ENCODE results near the gene SMC1B. TPM values are rescaled to one million over a fixed set of nuclear protein-coding genes. Genes with fewer than 3 reads are reported as not detected.

Gene SMC1B
- total and polyA plus RNA-seq, 9 of the 15 experiments (the other 6 are each of a cell fraction or from before 2014, with no cell fraction given) = 0.03 TPM; not detected in 8

DNA sequence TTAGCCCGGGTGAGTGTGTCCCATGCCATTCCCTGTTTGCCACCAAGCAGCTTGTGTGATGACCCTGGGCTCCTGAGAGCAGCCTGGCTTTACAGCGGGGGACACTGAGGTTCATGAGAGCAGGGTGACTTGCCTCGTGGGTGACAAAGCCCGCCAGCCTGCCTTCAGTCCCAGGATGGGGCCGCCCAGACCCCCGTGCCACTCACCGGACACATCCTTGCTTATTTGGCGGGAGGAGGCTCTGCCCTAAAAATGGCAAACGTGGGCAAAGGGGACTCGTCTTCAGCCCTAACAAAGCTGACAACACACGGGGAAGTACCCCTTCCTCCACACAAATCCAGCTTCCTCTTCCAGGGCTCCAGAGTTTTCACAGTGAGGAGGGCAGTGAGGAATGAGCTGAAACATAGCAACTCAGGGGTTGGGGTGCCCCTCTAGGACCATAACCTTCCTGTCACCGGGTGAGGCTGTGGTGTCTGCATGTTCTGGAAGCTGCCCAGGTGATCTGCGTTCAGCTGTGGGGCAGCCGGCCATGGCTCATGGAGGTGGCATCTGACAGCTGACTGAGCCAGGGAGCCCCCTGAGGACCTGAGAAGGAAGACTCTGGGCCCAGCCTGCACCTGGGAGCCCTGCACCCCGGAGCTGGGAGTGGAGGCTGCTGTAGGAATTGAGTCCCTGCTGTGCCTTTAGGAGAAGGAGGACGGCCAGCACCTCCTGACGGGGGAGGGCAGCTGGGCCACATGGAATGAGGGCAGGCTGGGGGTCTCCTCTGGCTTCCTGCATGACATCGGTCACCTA lies 16.8 kb upstream of the SMC1B start (continued):
- TF ChIP-seq, protein P1, sequence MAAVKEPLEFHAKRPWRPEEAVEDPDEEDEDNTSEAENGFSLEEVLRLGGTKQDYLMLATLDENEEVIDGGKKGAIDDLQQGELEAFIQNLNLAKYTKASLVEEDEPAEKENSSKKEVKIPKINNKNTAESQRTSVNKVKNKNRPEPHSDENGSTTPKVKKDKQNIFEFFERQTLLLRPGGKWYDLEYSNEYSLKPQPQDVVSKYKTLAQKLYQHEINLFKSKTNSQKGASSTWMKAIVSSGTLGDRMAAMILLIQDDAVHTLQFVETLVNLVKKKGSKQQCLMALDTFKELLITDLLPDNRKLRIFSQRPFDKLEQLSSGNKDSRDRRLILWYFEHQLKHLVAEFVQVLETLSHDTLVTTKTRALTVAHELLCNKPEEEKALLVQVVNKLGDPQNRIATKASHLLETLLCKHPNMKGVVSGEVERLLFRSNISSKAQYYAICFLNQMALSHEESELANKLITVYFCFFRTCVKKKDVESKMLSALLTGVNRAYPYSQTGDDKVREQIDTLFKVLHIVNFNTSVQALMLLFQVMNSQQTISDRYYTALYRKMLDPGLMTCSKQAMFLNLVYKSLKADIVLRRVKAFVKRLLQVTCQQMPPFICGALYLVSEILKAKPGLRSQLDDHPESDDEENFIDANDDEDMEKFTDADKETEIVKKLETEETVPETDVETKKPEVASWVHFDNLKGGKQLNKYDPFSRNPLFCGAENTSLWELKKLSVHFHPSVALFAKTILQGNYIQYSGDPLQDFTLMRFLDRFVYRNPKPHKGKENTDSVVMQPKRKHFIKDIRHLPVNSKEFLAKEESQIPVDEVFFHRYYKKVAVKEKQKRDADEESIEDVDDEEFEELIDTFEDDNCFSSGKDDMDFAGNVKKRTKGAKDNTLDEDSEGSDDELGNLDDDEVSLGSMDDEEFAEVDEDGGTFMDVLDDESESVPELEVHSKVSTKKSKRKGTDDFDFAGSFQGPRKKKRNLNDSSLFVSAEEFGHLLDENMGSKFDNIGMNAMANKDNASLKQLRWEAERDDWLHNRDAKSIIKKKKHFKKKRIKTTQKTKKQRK (IDR thresholded peaks at IDR 0.05; ENCODE audit: borderline replicate concordance, low read depth, low read length) = no peak
- TF ChIP-seq DLX4 (CRISPR knock-in tag; IDR thresholded peaks at IDR 0.05) (no peak), PHF20 (IDR thresholded peaks at IDR 0.05; ENCODE audit: partially characterized antibody) (no peak), XRCC5 (IDR thresholded peaks at IDR 0.05; ENCODE audit: low read depth, low read length) (no peak), ZNF134 (CRISPR knock-in tag; conservative IDR thresholded peaks at IDR 0.05) (no peak)

DNA sequence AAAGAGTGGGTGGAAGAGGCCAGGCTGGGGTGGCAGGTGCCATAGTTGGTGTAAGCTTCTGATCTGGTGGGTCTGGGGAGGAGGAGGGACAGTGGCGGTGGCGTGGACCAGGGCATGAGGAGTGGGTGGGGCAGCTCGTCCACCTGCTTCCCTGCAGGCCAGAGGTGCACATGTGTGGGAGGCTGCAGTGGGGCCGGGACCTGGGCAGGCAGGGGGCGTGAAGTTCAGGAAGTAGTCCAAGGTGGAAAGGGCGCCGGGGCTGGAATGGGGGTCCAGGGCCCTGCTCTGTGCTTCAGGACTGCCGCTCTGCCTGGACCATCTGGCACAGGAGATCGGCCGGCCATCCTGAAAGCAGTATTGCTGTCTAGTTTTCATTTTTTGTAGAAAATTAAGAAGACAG lies 16.0 kb upstream of the SMC1B start:
- Histone ChIP-seq H2AFZ (ENCODE audit: low read depth, low read length) (no peak overlapping the region), H3K27me3 (ENCODE audit: control insufficient read depth in 2 of 2, insufficient read depth in 2 of 2, low read length in 2 of 2) (peaks cover 10 to 50% of the 10 kb centered on the region in 2 experiments; a peak in 4 of 5 replicates), H3K36me3 (ENCODE audit: control insufficient read depth, insufficient read depth, low read length) (no peaks in the 10 kb centered on the region), H3K4me1 (replicated peaks in 1 of 2; ENCODE audit: control insufficient read depth in 2 of 2, insufficient read depth in 2 of 2, low read length in 2 of 2) (no peaks in the 10 kb centered on the region), H3K9me3 (replicated peaks; ENCODE audit: control insufficient read depth, insufficient read depth, low read depth, low read length) (no peaks in the 10 kb centered on the region), H3K79me2 (ENCODE audit: control insufficient read depth, insufficient read depth, low read length) (no peaks in the 10 kb centered on the region), H3K9me1 (ENCODE audit: control insufficient read depth, insufficient read depth, low read length) (no peaks in the 10 kb centered on the region), H3K4me2 (ENCODE audit: insufficient read depth, low read length) (no peak overlapping the region), H3K4me3 (no peak overlapping the region), H3K27ac (ENCODE audit: extremely low read depth, low read depth, low read length) (no peak overlapping the region), H4K20me1 (replicated peaks; ENCODE audit: control insufficient read depth, insufficient read depth, low read length) (0 out of 2 replicates have a peak, but pooled peaks cover 4% of the 10 kb centered on the region), H3K9ac (ENCODE audit: insufficient read depth in 1 of 2, low read depth in 2 of 2, low read length in 2 of 2) (no peak overlapping the region)
- intact Hi-C loops (cut with micrococcal nuclease) = no loop called here
- no peak for ATAC-seq
- no peak for DNase-seq (ENCODE audit: extremely low read depth in 1 of 4, low spot score in 3 of 4)
- in situ Hi-C loops (cut with MboI) = no loop called here
- ChIA-PET POLR2A (no interaction called here), CTCF (ENCODE audit: low intra/inter-chr PET ratio) (no interaction called here)
- no peak for TF ChIP-seq IRF1 (CRISPR knock-in tag; IDR thresholded peaks at IDR 0.05; ENCODE audit: borderline replicate concordance)
- BruUV-seq (replicated peaks) = no TSS peak
- FAIRE-seq = no peak
- WGBS (ENCODE audit: insufficient coverage, low coverage, missing lambda C conversion rate) = 0% methylated on average over 3 of the region's 10 CpGs

Data from K562 (cell line).